Measurements from ENCODE around the gene ZNF469. TPM values are rescaled to one million over a fixed set of nuclear protein-coding genes. Genes with fewer than 3 reads are reported as not detected.

The ZNF469 gene
- total RNA-seq, 6 donors from 2014 or later = 0.98 to 4.2 (median 2.4) TPM

GRCh38 chr16:88374736-88375135, 8.0 kb upstream of the ZNF469 start:
- H3K36me3 ChIP-seq = no peaks in the 10 kb centered on the region

GRCh38 chr16:88375236-88375975, 7.4 kb upstream of the ZNF469 start:
- ATAC-seq (ENCODE audit: low FRiP score in 2 of 2) = no peak
- no peak overlapping the region for H3K4me3 ChIP-seq
- no peaks in the 10 kb centered on the region for H3K27me3 ChIP-seq
- H3K9me3 ChIP-seq = no peaks in the 10 kb centered on the region
- WGBS, 2 donors = 78 to 85% methylated on average over 24 of the region's 24 CpGs
- H3K36me3 ChIP-seq = no peaks in the 10 kb centered on the region
- peak in 1 of 2 donors; percentile 31 for DNase-seq
- TF ChIP-seq POLR2A (IDR thresholded peaks at IDR 0.05) (no peak), EP300 (IDR thresholded peaks at IDR 0.05) (no peak), POLR2AphosphoS5 (IDR thresholded peaks at IDR 0.05) (no peak), CTCF (IDR thresholded peaks at IDR 0.05) (no peak)
- no peaks in the 10 kb centered on the region for H3K4me1 ChIP-seq
- no peak overlapping the region for H3K27ac ChIP-seq

More at GRCh38 chr16:88374736-88375135, 8.0 kb upstream of the ZNF469 start:
- TF ChIP-seq POLR2A (IDR thresholded peaks at IDR 0.05) = no peak
- no peaks in the 10 kb centered on the region for H3K27me3 ChIP-seq
- 88 to 91% methylated on average over 22 of the region's 22 CpGs for WGBS, 2 donors
- DNase-seq = no peak
- no peaks in the 10 kb centered on the region for H3K9me3 ChIP-seq
- H3K27ac ChIP-seq = no peak overlapping the region
- H3K4me3 ChIP-seq = no peak overlapping the region
- no peaks in the 10 kb centered on the region for H3K4me1 ChIP-seq
- ATAC-seq (ENCODE audit: low FRiP score in 2 of 2) = no peak

- ATAC-seq (ENCODE audit: low FRiP score in 2 of 2) (peak in 1 of 2 donors; percentile 40), DNase-seq (peak in 1 of 2 donors; percentile 77)
- Histone ChIP-seq H3K27me3 (no peaks in the 10 kb centered on the region), H3K27ac (no peak overlapping the region), H3K9me3 (no peaks in the 10 kb centered on the region), H3K4me3 (no peak overlapping the region), H3K36me3 (no peaks in the 10 kb centered on the region), H3K4me1 (no peaks in the 10 kb centered on the region)
- 76 to 81% methylated on average over 47 to 48 of the region's 50 CpGs for WGBS, 2 donors
- TF ChIP-seq EP300 (IDR thresholded peaks at IDR 0.05) = no peak
- TF ChIP-seq POLR2A (IDR thresholded peaks at IDR 0.05) = no peak
- TF ChIP-seq CTCF (IDR thresholded peaks at IDR 0.05) = no peak
- no peak for TF ChIP-seq POLR2AphosphoS5 (IDR thresholded peaks at IDR 0.05)
Measured at GRCh38 chr16:88375996-88376834, 6.5 kb upstream of the ZNF469 start.

DNA sequence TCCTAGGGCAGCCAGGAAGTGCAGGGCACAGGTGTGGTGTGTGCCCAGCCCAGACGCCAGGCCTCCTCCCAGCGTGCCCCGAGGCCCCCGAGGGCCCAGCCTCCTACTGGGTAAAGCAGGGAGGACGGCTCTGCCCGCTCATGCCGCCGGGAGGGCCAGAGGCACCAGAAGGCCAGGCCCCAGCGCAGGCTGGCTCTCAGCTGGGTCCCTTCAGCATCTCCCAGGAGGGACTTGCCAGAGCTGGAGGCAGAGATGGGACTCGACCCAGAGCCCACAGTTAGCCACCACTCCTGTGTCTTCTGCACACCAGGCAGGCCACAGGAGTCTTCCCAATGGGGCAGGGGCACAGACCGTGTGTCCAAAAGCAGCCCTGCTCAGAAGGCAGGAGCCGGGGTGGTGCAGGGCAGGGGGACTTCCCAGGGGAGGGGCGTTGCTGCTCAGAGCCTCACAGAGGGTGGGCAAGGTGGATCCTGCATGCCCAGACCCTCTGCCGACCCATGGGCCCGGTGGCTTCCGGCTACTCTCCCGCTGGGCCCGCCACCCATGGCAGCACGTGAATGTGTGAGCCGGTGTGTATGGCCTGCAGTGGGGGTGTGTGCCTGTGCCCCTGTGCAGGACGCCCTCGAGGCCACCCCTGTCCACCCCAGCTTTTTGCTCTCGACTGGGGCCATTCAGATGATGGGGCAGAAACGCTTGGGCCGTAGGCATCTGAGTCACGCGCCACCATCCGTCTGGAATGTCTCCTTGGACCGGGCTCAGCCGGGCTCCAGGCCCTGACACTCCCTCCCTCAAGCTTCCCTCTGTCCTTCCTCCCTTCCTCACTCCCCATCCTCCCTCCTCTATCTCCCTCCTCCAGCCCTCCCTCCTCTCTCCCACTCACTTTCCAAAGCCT, 5.7 kb upstream of the ZNF469 start:
- DNase-seq = peak in 1 of 2 donors; percentile 73
- TF ChIP-seq EP300 (IDR thresholded peaks at IDR 0.05) (no peak), POLR2A (IDR thresholded peaks at IDR 0.05) (no peak), POLR2AphosphoS5 (IDR thresholded peaks at IDR 0.05) (no peak), CTCF (IDR thresholded peaks at IDR 0.05) (no peak)
- Histone ChIP-seq H3K27me3 (peaks cover 0 to 2% (median 0%) of the 10 kb centered on the region in 4 donors), H3K4me3 (no peak overlapping the region), H3K27ac (no peak overlapping the region), H3K4me1 (peaks cover 0 to 6% (median 0%) of the 10 kb centered on the region in 4 donors), H3K36me3 (no peaks in the 10 kb centered on the region), H3K9me3 (no peaks in the 10 kb centered on the region)
- peak in 1 of 2 donors; percentile 12 for ATAC-seq (ENCODE audit: low FRiP score in 2 of 2)
- 73 to 92% methylated on average over 5 to 25 of the region's 30 CpGs for WGBS, 2 donors

Data from upper lobe of left lung (tissue), 6 donors.